Fibroblast of lung (primary cell): Measurements from ENCODE around the gene PET117. TPM values are rescaled to one million over a fixed set of nuclear protein-coding genes. Genes with fewer than 3 reads are reported as not detected.
"Not testable (repeated sequence)": the region's sequence is repeated elsewhere in the genome, so short reads cannot be mapped to it uniquely, and the experiment has no call there.

ENCODE experiments used
- DNase-seq, 2 donors: peaks; one replicate each; pipeline versions ENCODE4 v3.0.0 to v3.0.0-alpha.2; 2010; ENCODE audit warnings: low read depth in 2 of 2
- H2AFZ ChIP-seq: 2 replicates; pipeline ENCODE4 v1.5.1; 2012; ENCODE audit warnings: low read length, control low read depth, inconsistent platforms
- H3K27ac ChIP-seq: 2 replicates; pipeline ENCODE4 v1.5.1; 2011; ENCODE audit warnings: low read length, control low read depth; ENCODE audit not compliant: insufficient read depth
- H3K27me3 ChIP-seq: 2 replicates; pipeline ENCODE4 v1.5.1; 2011; ENCODE audit warnings: mild to moderate bottlenecking, low read length; ENCODE audit not compliant: control insufficient read depth, insufficient read depth
- H3K36me3 ChIP-seq: 2 replicates; pipeline ENCODE4 v1.5.1; 2011; ENCODE audit warnings: low read length; ENCODE audit not compliant: control insufficient read depth, insufficient read depth
- H3K4me1 ChIP-seq: 2 replicates; pipeline ENCODE4 v1.5.1; 2011; ENCODE audit warnings: low read length; ENCODE audit not compliant: control insufficient read depth, insufficient read depth; ENCODE audit errors: extremely low read depth
- H3K4me2 ChIP-seq: 2 replicates; pipeline ENCODE4 v1.5.1; 2011; ENCODE audit warnings: low read length, control low read depth; ENCODE audit not compliant: insufficient read depth; ENCODE audit errors: extremely low read depth
- H3K4me3 ChIP-seq, 4 experiments: fragments of 200-600 bp in 1 of 4; sonication (generic) in 1 of 4; replicated peaks in 1 of 4; 2 replicates each; pipeline ENCODE4 v1.5.1; 2011 to 2016; ENCODE audit warnings: low read length in 4 of 4, low read depth in 3 of 4, mild to moderate bottlenecking in 3 of 4, control low read depth in 2 of 4, inconsistent platforms in 1 of 4, mixed read lengths in 1 of 4; ENCODE audit not compliant: insufficient read depth in 1 of 4; ENCODE audit errors: control extremely low read depth in 1 of 4
- H3K79me2 ChIP-seq: 2 replicates; pipeline ENCODE4 v1.5.1; 2012; ENCODE audit warnings: mild to moderate bottlenecking, low read length, inconsistent platforms; ENCODE audit not compliant: control insufficient read depth, insufficient read depth
- H3K9ac ChIP-seq: 2 replicates; pipeline ENCODE4 v1.5.1; 2011; ENCODE audit warnings: mild to moderate bottlenecking, low read length, control low read depth; ENCODE audit not compliant: insufficient read depth
- H3K9me3 ChIP-seq: 2 replicates; pipeline ENCODE4 v1.5.1; 2012; ENCODE audit warnings: low read depth, low read length; ENCODE audit not compliant: control insufficient read depth, insufficient read depth
- H4K20me1 ChIP-seq: 2 replicates; pipeline ENCODE4 v1.5.1; 2011; ENCODE audit warnings: low read length; ENCODE audit not compliant: control insufficient read depth, insufficient read depth; ENCODE audit errors: extremely low read depth
- CTCF ChIP-seq, 2 donors: IDR thresholded peaks in 1 of 2; conservative IDR thresholded peaks in 1 of 2; 1 replicate in 1 of 2; 2 replicates in 1 of 2; pipeline ENCODE4 v1.5.1; 2011 to 2012; ENCODE audit warnings: low read length in 2 of 2, control low read depth in 1 of 2, inconsistent platforms in 1 of 2, low read depth in 1 of 2, mild to moderate bottlenecking in 1 of 2
- EZH2 ChIP-seq: IDR thresholded peaks from 2 replicates; pipeline ENCODE4 v1.5.1; 2012; ENCODE audit warnings: low read length, control low read depth, mild to moderate bottlenecking; ENCODE audit errors: missing control alignments
- polyA minus RNA-seq: library from RNA; depleted of rRNA, polyadenylated mRNA; stranded (reverse); fragments of >200 nt; gene quantifications from 2 replicates; pipeline ENCODE4 v1.2.3, GENCODE V29; 2011; ENCODE audit warnings: low replicate concordance
- polyA plus RNA-seq, 2 donors: library from polyadenylated mRNA; depleted of rRNA in 1 of 2; stranded (reverse) in 1 of 2; unstranded in 1 of 2; fragments of >200 nt; gene quantifications; 2 replicates each; pipeline ENCODE4 v1.2.1, GENCODE V29; 2011 to 2012; ENCODE audit warnings: missing spikeins in 1 of 2
- total RNA-seq: library from RNA; depleted of rRNA; stranded (reverse); fragments of >200 nt; gene quantifications from 2 replicates; pipeline ENCODE4 v1.2.1, GENCODE V29; 2014

Gene PET117, protein sequence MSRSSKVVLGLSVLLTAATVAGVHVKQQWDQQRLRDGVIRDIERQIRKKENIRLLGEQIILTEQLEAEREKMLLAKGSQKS
- total RNA-seq (12.1 and 13.9 TPM in 2 replicates), polyA plus RNA-seq (13.2 and 15.9 TPM in 2 replicates), polyA minus RNA-seq (0.63 TPM in 1 of 2 replicates, not detected in the other)
- 10.8 and 13.2 TPM in 2 replicates for polyA plus RNA-seq (2012)

- H3K4me3 ChIP-seq = peak within 1 kb of the TSS; percentile 48 to 94 (median 77)
- H3K36me3 ChIP-seq = no peaks in the 10 kb centered on the region
- no peak for TF ChIP-seq CTCF (conservative IDR thresholded peaks at IDR 0.05 in 1 of 2, IDR thresholded peaks at IDR 0.05 in 1 of 2; ENCODE audit: low read depth in 1 of 2, low read length in 2 of 2)
- no peak for TF ChIP-seq EZH2
- no peaks in the 10 kb centered on the region for H3K9me3 ChIP-seq
- peak within 1 kb of the TSS; percentile 80 for H3K9ac ChIP-seq
- peak within 1 kb of the TSS; percentile 98 for H2AFZ ChIP-seq
- peak; percentile 92 to 94 for DNase-seq
- peaks cover 21% of the 10 kb centered on the region for H3K79me2 ChIP-seq
- H4K20me1 ChIP-seq = no peaks in the 10 kb centered on the region
- peak within 1 kb of the TSS; percentile 68 for H3K27ac ChIP-seq
- no peaks in the 10 kb centered on the region for H3K27me3 ChIP-seq
- H3K4me2 ChIP-seq = peak within 1 kb of the TSS; percentile 95
- H3K4me1 ChIP-seq = no peaks in the 10 kb centered on the region
These were observed at the start of gene PET117, which contains the start of gene KAT14 for GRCh38 chr20:18137412-18138265. PET117 (plus strand) TSS chr20:18137863; CDS start chr20:18137956, 93 bp downstream. KAT14 (plus strand) TSS chr20:18137863; CDS start chr20:18142661, 4,798 bp downstream.

- not testable (repeated sequence) for DNase-seq, H3K36me3 ChIP-seq, H3K79me2 ChIP-seq, H3K4me2 ChIP-seq, H3K27ac ChIP-seq, H3K4me1 ChIP-seq, H2AFZ ChIP-seq, H3K9me3 ChIP-seq, H4K20me1 ChIP-seq, H3K4me3 ChIP-seq, H3K9ac ChIP-seq, H3K27me3 ChIP-seq
These were observed 49.4 kb upstream of the PET117 start for GRCh38 chr20:18088298-18088697.

DNA sequence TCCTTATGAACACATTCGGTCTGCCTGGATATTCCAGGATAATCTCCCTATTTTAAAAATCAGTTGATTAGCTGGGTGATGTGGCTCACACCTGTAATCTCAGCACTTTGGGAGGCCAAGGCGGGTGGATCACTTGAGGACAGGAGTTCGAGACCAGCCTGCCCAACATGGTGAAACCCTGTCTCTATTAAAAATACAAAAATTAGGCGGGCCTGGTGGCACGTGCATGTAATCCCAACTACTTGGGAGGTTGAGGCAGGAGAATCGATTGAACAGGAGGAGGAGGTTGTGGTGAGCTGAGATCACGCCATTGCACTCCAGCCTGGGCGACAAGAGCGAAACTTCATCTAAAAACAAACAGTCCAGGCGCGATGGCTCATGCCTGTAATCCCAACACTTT lies 48.8 kb upstream of the PET117 start:
- not testable (repeated sequence) for H3K9me3 ChIP-seq, DNase-seq, H3K79me2 ChIP-seq, H4K20me1 ChIP-seq, H3K4me2 ChIP-seq, H3K36me3 ChIP-seq, H2AFZ ChIP-seq, H3K27ac ChIP-seq, H3K9ac ChIP-seq, H3K27me3 ChIP-seq, H3K4me1 ChIP-seq, H3K4me3 ChIP-seq

GRCh38 chr20:18090044-18090443 lies 47.6 kb upstream of the PET117 start:
- H3K79me2 ChIP-seq = no peaks in the 10 kb centered on the region
- no peak for TF ChIP-seq EZH2
- no peak for TF ChIP-seq CTCF (conservative IDR thresholded peaks at IDR 0.05 in 1 of 2, IDR thresholded peaks at IDR 0.05 in 1 of 2; ENCODE audit: low read depth in 1 of 2, low read length in 2 of 2)
- H3K27me3 ChIP-seq = no peaks in the 10 kb centered on the region
- DNase-seq = no peak
- H3K9me3 ChIP-seq = no peaks in the 10 kb centered on the region
- H3K4me1 ChIP-seq = no peaks in the 10 kb centered on the region
- H3K27ac ChIP-seq = no peak overlapping the region
- H4K20me1 ChIP-seq = no peaks in the 10 kb centered on the region
- H3K36me3 ChIP-seq = no peaks in the 10 kb centered on the region
- H3K4me3 ChIP-seq = no peak overlapping the region
- no peak overlapping the region for H3K4me2 ChIP-seq
- H3K9ac ChIP-seq = no peak overlapping the region
- H2AFZ ChIP-seq = no peak overlapping the region
